GF-D8 (cell line): ENCODE results near the gene PCDHA9.
"Not testable (repeated sequence)": the region's sequence is repeated elsewhere in the genome, so short reads cannot be mapped to it uniquely, and the experiment has no call there.

Experiments used
- DNase-seq: peaks from one replicate; lab custom pipeline; 2025; lab: John Stamatoyannopoulos, UW

The PCDHA9 gene

GRCh38 chr5:140835622-140836510 lies 12.3 kb upstream of the PCDHA9 start:
- DNase-seq: no peak

- DNase-seq: no peak
Measured at GRCh38 chr5:140840978-140841962, 6.9 kb upstream of the PCDHA9 start, which contains the start of gene PCDHA8. Gene PCDHA8, plus strand, starts transcription at chr5:140841187. Its CDS starts 135 bp downstream, at chr5:140841322.

DNA sequence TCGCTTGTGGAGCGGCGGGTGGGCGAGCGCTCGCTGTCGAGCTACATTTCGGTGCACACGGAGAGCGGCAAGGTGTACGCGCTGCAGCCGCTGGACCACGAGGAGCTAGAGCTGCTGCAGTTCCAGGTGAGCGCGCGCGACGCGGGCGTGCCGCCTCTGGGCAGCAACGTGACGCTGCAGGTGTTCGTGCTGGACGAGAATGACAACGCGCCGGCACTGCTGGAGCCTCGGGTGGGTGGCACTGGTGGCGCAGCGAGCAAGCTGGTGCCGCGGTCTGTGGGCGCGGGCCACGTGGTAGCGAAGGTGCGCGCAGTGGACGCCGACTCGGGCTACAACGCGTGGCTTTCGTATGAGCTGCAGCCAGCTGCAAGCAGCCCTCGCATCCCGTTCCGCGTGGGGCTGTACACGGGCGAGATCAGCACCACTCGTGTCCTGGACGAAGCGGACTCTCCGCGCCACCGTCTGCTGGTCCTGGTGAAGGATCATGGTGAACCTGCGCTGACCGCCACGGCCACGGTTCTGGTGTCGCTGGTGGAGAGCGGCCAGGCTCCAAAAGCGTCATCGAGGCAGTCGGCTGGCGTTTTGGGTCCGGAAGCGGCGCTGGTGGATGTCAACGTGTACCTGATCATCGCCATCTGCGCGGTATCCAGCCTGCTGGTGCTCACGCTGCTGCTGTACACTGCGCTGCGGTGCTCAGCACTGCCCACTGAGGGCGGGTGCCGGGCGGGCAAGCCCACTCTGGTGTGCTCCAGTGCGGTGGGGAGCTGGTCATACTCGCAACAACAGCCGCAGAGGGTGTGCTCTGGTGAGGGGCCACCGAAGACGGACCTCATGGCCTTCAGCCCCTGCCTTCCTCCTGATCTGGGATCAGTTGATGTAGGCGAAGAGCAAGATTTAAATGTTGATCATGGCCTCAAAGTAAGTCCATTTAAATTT lies 5.1 kb upstream of the PCDHA9 start:
- DNase-seq: no peak

GRCh38 chr5:140849831-140850634 lies 1.9 kb downstream of the PCDHA9 start:
- not testable (repeated sequence) for DNase-seq

DNA sequence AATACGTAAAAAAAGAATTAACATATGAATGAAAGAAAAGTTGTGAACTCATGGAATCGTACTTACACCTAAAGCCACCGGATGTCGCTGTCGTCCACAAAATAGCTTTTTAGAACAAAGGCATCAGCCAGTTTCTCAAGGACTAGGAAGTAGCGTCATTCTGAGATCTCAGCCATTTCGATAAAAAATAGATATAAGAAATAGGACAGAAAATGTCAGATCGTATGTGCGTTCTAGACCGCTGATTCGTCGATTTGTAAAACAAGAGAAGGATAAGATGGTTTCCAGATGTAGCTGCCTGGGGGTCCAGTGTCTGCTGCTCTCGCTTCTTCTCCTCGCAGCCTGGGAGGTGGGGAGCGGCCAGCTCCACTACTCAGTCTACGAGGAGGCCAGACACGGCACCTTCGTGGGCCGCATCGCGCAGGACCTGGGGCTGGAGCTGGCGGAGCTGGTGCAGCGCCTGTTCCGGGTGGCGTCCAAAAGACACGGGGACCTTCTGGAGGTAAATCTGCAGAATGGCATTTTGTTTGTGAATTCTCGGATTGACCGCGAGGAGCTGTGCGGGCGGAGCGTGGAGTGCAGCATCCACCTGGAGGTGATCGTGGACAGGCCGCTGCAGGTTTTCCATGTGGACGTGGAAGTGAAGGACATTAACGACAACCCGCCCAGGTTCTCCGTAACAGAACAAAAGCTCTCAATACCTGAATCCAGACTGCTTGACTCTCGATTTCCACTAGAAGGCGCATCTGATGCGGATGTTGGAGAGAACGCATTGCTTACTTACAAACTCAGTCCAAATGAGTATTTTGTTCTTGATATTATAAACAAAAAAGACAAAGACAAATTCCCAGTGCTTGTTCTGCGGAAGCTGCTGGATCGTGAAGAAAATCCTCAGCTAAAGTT lies 7.8 kb downstream of the PCDHA9 start, which contains the start of gene PCDHA10:
TSS of gene PCDHA10 (plus strand) at position 126 of the 903 bp plus-strand sequence. CDS start at position 278, 152 bp downstream.
- DNase-seq: no peak

GRCh38 chr5:140857177-140857986 lies 9.2 kb downstream of the PCDHA9 start:
- DNase-seq: no peak

DNA sequence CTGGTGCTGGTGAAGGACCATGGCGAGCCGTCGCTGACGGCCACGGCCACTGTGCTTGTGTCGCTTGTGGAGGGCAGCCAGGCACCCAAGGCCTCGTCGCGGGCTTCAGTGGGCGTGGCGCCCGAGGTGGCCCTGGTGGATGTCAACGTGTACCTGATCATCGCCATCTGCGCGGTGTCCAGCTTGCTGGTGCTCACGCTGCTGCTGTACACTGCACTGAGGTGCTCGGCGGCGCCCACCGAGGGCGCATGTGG lies 9.7 kb downstream of the PCDHA9 start:
- no peak for DNase-seq

DNA sequence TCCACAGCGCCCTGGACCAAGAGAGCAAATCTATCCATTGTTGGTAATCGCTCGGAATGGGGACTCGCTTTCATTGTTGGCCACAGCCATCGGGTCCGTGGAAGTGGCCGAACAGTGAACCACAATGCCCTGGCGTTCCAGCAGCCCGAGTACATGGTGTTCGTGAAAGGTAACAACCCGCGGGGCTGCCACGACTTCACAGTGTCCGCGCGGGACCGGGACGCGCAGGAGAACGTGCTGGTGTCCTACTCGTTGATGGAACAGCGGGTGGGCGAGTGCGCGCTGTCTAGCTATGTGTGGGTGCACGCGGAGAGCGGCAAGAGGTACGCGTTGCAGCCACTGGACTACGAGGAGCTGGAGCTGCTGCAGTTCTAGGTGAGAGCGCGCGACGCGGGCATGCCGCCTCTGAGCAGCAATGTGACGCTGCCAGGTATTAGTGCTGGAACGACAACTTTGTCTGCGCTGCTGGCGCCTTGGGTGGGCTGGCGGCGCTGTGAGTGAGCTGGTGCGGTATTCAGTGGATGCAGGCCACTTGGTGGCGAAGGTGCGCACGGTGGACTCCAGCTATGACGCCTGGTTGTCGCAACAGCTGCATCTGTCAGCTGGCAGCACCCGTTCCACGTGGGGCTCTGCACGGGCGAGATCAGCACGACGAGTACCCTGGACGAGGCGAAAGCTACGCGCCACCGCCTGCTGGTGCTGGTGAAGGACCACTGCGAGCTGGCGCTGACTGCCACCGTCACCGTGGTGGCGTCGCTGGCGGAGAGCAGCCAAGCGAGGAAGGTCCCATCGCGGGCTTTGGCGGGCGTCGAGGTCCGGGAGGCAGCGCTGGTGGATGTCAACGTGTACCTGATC lies 14.5 kb downstream of the PCDHA9 start:
- no peak for DNase-seq

DNA sequence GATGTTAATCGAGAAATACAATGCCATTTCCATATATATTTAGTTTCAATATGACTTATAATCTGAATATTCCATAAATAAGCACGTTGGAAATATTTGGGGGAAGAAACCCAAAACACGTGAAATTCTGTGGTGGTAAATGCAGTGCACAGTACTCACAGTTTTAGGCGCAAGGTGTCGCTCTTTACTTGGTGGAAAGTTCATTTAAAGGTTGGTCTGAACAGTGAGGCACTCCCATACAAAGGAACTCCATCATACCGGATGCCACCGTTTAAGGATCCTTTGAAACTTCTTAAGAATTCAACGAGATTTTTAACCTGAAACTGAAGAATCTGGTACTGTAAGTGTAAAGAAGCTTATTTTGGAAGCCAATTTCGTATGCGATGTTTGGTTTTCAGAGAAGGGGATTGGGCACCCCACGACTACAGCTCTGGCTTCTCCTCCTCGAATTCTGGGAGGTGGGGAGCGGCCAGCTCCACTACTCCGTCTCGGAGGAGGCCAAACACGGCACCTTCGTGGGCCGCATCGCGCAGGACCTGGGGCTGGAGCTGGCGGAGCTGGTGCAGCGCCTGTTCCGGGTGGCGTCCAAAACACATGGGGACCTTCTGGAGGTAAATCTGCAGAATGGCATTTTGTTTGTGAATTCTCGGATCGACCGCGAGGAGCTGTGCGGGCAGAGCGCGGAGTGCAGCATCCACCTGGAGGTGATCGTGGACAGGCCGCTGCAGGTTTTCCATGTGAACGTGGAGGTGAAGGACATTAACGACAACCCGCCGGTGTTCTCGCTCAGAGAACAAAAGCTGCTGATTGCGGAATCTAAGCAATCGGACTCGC lies 20.8 kb downstream of the PCDHA9 start, which contains the start of gene PCDHA11:
TSS of gene PCDHA11 (plus strand) at position 237 of the 834 bp plus-strand sequence. CDS start at position 384, 147 bp downstream.
- no peak for DNase-seq

- DNase-seq: no peak
Measured at GRCh38 chr5:140869555-140869886, 21.3 kb downstream of the PCDHA9 start.

DNA sequence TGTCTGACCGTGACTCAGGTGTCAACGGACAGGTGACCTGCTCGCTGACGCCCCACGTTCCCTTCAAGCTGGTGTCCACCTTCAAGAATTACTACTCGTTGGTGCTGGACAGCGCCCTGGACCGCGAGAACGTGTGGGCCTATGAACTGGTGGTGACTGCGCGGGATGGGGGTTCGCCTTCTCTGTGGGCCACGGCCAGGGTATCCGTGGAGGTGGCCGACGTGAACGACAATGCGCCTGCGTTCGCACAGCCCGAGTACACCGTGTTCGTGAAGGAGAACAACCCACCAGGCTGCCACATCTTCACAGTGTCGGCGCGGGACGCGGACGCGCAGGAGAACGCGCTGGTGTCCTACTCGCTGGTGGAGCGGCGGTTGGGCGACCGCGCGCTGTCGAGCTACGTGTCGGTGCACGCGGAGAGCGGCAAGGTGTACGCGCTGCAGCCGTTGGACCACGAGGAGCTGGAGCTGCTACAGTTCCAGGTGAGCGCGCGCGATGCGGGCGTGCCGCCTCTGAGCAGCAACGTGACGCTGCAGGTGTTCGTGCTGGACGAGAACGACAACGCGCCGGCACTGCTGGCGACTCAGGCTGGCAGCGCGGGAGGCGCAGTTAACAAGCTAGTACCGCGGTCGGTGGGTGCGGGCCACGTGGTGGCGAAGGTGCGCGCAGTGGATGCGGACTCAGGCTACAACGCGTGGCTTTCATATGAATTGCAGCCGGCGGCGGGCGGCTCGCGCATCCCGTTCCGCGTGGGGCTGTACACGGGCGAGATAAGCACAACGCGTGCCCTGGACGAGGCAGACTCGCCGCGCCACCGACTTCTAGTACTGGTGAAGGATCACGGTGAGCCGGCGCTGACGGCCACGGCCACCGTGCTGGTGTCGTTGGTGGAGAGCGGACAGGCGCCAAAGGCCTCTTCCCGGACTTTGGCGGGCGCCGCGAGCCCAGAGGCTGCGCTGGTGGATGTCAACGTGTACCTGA lies 22.3 kb downstream of the PCDHA9 start:
- no peak for DNase-seq

GRCh38 chr5:140875085-140876065 lies 27.2 kb downstream of the PCDHA9 start, which contains the start of gene PCDHA12:
Gene PCDHA12, plus strand, starts transcription at chr5:140875308. Its CDS starts 165 bp downstream, at chr5:140875473.
- no peak for DNase-seq

GRCh38 chr5:140876541-140877261 lies 28.5 kb downstream of the PCDHA9 start:
- not testable (repeated sequence) for DNase-seq

DNA sequence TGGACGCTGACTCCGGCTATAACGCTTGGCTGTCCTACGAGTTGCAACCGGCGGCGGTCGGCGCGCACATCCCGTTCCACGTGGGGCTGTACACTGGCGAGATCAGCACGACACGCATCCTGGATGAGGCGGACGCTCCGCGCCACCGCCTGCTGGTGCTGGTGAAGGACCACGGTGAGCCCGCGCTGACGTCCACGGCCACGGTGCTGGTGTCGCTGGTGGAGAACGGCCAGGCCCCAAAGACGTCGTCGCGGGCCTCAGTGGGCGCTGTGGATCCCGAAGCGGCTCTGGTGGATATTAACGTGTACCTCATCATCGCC lies 29.0 kb downstream of the PCDHA9 start:
- DNase-seq: no peak
